ENCODE measurements around the gene IL2RA.
A peak's percentile ranks its signal among the peaks of the same experiment; 100 is the strongest.

The IL2RA gene

GRCh38 chr10:6053816-6054631, 8.1 kb downstream of the IL2RA start:
- TF ChIP-seq CTCF (IDR thresholded peaks at IDR 0.05; ENCODE audit: borderline replicate concordance, control extremely low read depth, extremely low read depth, insufficient read depth, missing control alignments): no peak
- no peak for DNase-seq (ENCODE audit: low spot score)
- in situ Hi-C loops (cut with MboI; ENCODE audit: low sequenced_read_pairs, unreplicated experiment): no loop called here

GRCh38 chr10:6053303-6053702, 8.9 kb downstream of the IL2RA start:
- no peak for TF ChIP-seq CTCF (IDR thresholded peaks at IDR 0.05; ENCODE audit: borderline replicate concordance, control extremely low read depth, extremely low read depth, insufficient read depth, missing control alignments)
- DNase-seq (ENCODE audit: low spot score): no peak
- in situ Hi-C loops (cut with MboI; ENCODE audit: low sequenced_read_pairs, unreplicated experiment): no loop called here

- in situ Hi-C loops (cut with MboI; ENCODE audit: low sequenced_read_pairs, unreplicated experiment): no loop called here
- no peak for TF ChIP-seq CTCF (IDR thresholded peaks at IDR 0.05; ENCODE audit: borderline replicate concordance, control extremely low read depth, extremely low read depth, insufficient read depth, missing control alignments)
- no peak for DNase-seq (ENCODE audit: low spot score)
Measured at GRCh38 chr10:6052247-6053221, 9.6 kb downstream of the IL2RA start.

- peak; percentile 77 for DNase-seq (ENCODE audit: low spot score)
- in situ Hi-C loops (cut with MboI; ENCODE audit: low sequenced_read_pairs, unreplicated experiment): no loop called here
Measured at GRCh38 chr10:6050801-6051445, 11.2 kb downstream of the IL2RA start.

GRCh38 chr10:6049031-6049400, 13.2 kb downstream of the IL2RA start:
- no peak for DNase-seq (ENCODE audit: low spot score)
- in situ Hi-C loops (cut with MboI; ENCODE audit: low sequenced_read_pairs, unreplicated experiment): no loop called here
- no peak for TF ChIP-seq CTCF (IDR thresholded peaks at IDR 0.05; ENCODE audit: borderline replicate concordance, control extremely low read depth, extremely low read depth, insufficient read depth, missing control alignments)

More at GRCh38 chr10:6050801-6051445, 11.2 kb downstream of the IL2RA start:
- no peak for TF ChIP-seq CTCF (IDR thresholded peaks at IDR 0.05; ENCODE audit: borderline replicate concordance, control extremely low read depth, extremely low read depth, insufficient read depth, missing control alignments)

Data from GM13976 (cell line).